Nephron progenitor cell (in vitro differentiated cells): Measurements from ENCODE around the gene PDE10A.

Experiments used
- DNase-seq: peaks from one replicate; pipeline ENCODE4 v3.0.0; 2021
- H3K27ac Mint-ChIP-seq: 2 replicates; pipeline ENCODE4 v1.8.0; 2021; ENCODE audit warnings: mild to moderate bottlenecking, moderate library complexity, mixed read lengths
- H3K27me3 Mint-ChIP-seq: 2 replicates; pipeline ENCODE4 v1.8.0; 2021; ENCODE audit warnings: mild to moderate bottlenecking, low read depth, mixed read lengths; ENCODE audit not compliant: poor library complexity
- H3K36me3 Mint-ChIP-seq: 2 replicates; pipeline ENCODE4 v1.8.0; 2021; ENCODE audit warnings: low read depth, mixed read lengths
- H3K4me1 Mint-ChIP-seq: 2 replicates; pipeline ENCODE4 v1.8.0; 2021; ENCODE audit warnings: mixed read lengths
- H3K4me3 Mint-ChIP-seq: 2 replicates; pipeline ENCODE4 v1.8.0; 2021; ENCODE audit warnings: mild to moderate bottlenecking, moderate library complexity, mixed read lengths
- H3K9me3 Mint-ChIP-seq: 2 replicates; pipeline ENCODE4 v1.8.0; 2021; ENCODE audit warnings: mild to moderate bottlenecking, moderate library complexity, mixed read lengths
- TF ChIP-seq, protein P1 (sequence below): fragments of 200-600 bp; sonication (generic); IDR thresholded peaks from 2 replicates; pipeline ENCODE4 v1.5.0; 2021; ENCODE audit warnings: antibody characterized with exemption

Gene PDE10A

DNA sequence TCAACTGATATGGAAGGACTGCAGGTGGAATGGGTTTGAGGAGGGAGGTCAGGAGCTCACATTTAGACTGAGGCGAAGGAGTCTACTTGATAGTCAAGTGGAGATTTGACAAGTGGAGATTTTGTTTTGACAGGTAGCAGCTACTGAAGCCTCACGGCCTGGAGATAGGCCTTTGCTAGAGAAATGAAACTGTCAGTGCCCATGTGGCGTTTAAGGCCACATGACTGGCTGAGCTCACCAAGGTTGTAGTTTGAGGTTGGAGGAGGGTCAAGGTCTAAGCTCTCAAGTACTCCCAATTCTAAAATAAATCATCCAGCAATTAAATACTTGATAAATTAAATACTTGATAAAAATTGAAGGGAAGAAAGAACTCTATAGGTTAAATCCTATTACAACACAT, 273.5 kb downstream of the PDE10A start:
- Mint-ChIP-seq H3K9me3 (peaks cover 2% of the 10 kb centered on the region), H3K4me3 (no peak overlapping the region), H3K27ac (no peak overlapping the region), H3K27me3 (peaks cover 3% of the 10 kb centered on the region), H3K4me1 (no peaks in the 10 kb centered on the region), H3K36me3 (peaks cover 71% of the 10 kb centered on the region)
- no peak for DNase-seq
- TF ChIP-seq, protein P1, sequence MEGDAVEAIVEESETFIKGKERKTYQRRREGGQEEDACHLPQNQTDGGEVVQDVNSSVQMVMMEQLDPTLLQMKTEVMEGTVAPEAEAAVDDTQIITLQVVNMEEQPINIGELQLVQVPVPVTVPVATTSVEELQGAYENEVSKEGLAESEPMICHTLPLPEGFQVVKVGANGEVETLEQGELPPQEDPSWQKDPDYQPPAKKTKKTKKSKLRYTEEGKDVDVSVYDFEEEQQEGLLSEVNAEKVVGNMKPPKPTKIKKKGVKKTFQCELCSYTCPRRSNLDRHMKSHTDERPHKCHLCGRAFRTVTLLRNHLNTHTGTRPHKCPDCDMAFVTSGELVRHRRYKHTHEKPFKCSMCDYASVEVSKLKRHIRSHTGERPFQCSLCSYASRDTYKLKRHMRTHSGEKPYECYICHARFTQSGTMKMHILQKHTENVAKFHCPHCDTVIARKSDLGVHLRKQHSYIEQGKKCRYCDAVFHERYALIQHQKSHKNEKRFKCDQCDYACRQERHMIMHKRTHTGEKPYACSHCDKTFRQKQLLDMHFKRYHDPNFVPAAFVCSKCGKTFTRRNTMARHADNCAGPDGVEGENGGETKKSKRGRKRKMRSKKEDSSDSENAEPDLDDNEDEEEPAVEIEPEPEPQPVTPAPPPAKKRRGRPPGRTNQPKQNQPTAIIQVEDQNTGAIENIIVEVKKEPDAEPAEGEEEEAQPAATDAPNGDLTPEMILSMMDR = no peak

DNA sequence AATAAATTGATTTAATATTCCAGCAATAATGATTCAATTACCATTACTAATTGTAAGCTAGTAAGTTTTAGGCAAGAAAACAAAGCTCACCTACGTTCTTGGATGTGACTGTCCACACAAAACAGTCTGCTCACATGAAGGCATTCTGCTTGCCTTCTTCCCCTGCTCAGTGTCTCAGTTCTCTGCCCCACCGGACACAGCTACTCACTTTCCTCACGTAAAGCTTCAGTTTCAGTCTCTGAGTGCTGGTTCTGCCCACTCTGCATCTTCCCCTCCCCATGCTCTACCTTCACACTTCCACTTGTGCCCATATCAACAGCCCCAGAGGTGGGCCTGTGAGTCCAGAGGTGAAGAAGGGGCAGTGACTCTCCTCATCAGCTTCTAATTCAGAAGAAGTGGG, 279.7 kb downstream of the PDE10A start:
- Mint-ChIP-seq H3K36me3 (peaks cover 43% of the 10 kb centered on the region), H3K9me3 (no peaks in the 10 kb centered on the region), H3K27me3 (peaks cover 7% of the 10 kb centered on the region), H3K4me3 (no peak overlapping the region), H3K4me1 (no peaks in the 10 kb centered on the region), H3K27ac (no peak overlapping the region)
- TF ChIP-seq, protein P1 = no peak
- DNase-seq = no peak

DNA sequence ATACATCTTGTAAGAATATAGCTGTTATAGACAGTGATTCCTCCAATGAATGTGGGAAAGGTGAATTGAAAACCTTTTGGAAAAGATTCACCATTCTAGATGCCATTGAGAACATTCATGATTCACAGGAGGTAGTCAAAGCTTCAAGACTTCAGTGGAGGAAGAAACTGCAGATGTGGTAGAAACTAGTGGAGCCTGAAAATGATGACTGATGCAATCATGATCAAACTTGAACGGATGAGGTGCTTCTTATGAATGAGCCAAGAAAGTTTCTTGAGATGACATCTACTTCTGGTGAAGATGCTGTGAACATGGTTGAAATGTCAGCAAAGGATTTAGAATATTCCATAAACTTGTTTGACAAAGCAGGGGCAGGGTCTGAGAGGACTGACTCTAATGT, 286.9 kb downstream of the PDE10A start:
- no peak for DNase-seq
- TF ChIP-seq, protein P1 = no peak
- Mint-ChIP-seq H3K27me3 (no peaks in the 10 kb centered on the region), H3K4me3 (no peak overlapping the region), H3K9me3 (peaks cover 5% of the 10 kb centered on the region), H3K27ac (no peak overlapping the region), H3K36me3 (peaks cover 24% of the 10 kb centered on the region), H3K4me1 (no peaks in the 10 kb centered on the region)

DNA sequence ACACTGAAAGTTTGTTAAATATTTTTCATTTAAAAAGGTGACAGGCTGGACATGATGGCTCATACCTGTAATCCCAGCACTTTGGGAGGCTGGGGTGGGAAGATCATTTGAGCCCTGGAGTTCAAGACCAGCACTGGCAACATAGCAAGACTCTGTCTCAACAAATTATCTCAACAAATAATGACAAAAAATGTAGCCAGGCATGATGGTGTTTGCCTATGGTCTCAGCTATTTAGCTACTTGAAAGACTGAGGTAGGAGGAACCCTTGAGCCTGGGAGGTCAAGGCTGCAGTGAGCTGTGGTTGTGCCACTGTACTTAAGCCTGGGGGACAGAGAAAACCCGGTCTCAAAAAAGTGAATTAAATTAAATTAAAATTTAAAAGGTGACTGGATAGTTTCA, 297.7 kb downstream of the PDE10A start:
- TF ChIP-seq, protein P1 = no peak
- DNase-seq = no peak
- Mint-ChIP-seq H3K36me3 (peaks cover 58% of the 10 kb centered on the region), H3K27me3 (no peaks in the 10 kb centered on the region), H3K9me3 (peaks cover 37% of the 10 kb centered on the region), H3K27ac (no peak overlapping the region), H3K4me3 (no peak overlapping the region), H3K4me1 (peaks cover 5% of the 10 kb centered on the region)

DNA sequence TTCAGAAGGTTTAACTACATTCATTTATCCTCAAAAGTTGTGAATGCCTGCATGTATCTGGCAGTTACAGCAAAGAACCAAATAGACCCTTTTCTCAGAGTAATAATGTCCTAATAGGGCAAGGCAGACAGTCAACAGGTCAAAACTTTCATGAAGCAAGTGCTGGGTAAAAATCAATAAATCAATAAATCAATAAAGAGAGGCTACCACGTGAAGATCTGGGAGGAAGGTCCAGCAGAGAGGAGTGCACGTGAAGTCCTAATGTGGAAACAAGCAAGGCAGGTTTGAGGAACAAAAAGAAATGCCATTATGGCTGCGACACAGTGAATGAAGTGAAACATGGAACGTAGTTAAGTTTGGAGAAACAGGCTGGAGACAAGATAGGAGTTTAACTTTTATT, 317.3 kb downstream of the PDE10A start:
- peaks cover 21% of the 10 kb centered on the region for H3K9me3 Mint-ChIP-seq
- no peak overlapping the region for H3K27ac Mint-ChIP-seq

DNA sequence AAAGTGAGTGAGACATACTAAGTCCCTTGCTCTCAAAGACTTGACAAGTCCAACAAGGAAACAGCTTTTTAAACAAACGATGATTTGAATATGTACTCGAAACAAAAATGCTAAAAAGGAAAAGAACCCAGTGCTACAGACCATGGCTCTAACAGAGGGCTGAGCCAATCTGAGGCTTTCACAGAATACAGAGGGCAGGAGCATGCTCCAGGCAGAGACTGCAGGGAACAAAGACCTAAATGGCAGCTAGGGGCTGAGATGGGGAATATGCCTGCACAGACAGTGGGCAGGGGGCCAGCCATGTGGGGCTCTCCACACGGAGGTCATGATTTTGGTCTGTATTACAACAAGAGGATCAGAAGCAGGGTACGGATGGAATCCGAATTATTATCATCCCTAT, 322.5 kb downstream of the PDE10A start:
- H3K4me3 Mint-ChIP-seq = no peak overlapping the region
- H3K27ac Mint-ChIP-seq = peak overlapping the region; percentile 26
- peaks cover 23% of the 10 kb centered on the region for H3K36me3 Mint-ChIP-seq
- H3K27me3 Mint-ChIP-seq = peaks cover 2% of the 10 kb centered on the region
- H3K4me1 Mint-ChIP-seq = no peaks in the 10 kb centered on the region
- no peaks in the 10 kb centered on the region for H3K9me3 Mint-ChIP-seq
- TF ChIP-seq, protein P1 = no peak
- DNase-seq = no peak

More for the DNA sequence above, 317.3 kb downstream of the PDE10A start:
- Mint-ChIP-seq H3K27me3 (no peaks in the 10 kb centered on the region), H3K36me3 (peaks cover 46% of the 10 kb centered on the region), H3K4me3 (no peak overlapping the region), H3K4me1 (no peaks in the 10 kb centered on the region)
- TF ChIP-seq, protein P1 = no peak
- DNase-seq = no peak
